GM18858 (cell line): ENCODE measurements around the gene CAPZA2.
"Not testable (repeated sequence)": the region's sequence is repeated elsewhere in the genome, so short reads cannot be mapped to it uniquely, and the experiment has no call there.

Experiments used
- ATAC-seq: cut with Tn5 transposase; IDR thresholded peaks from one replicate; pipeline ENCODE4 v1.9.1; 2021; ENCODE audit not compliant: unreplicated experiment

Gene CAPZA2

GRCh38 chr7:116862234-116862950 is at the start of gene CAPZA2:
CAPZA2 (plus strand) TSS chr7:116862587; CDS start chr7:116862612, 25 bp downstream.
- ATAC-seq: peak; percentile 79

- no peak for ATAC-seq
These were observed 49.5 kb upstream of the CAPZA2 start for GRCh38 chr7:116812860-116813259.

DNA sequence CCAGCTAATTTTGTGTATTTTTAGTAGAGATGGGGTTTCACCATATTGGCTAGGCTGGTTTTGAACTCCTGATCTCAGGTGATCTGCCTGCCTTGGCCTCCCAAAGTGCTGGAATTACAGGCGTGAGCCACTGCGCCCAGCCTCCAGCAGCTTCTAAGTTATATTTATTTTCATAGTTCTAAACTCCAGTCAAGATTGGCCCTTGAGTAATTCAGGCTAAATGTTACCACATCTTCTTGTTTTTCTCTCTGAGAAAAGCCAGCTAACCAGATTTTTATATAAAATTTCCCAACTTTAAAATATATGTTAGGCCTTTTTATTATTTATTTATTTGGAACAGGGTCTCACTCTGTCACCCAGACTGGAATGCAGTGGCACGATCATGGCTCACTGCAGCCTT is 49.0 kb upstream of the CAPZA2 start:
- not testable (repeated sequence) for ATAC-seq

DNA sequence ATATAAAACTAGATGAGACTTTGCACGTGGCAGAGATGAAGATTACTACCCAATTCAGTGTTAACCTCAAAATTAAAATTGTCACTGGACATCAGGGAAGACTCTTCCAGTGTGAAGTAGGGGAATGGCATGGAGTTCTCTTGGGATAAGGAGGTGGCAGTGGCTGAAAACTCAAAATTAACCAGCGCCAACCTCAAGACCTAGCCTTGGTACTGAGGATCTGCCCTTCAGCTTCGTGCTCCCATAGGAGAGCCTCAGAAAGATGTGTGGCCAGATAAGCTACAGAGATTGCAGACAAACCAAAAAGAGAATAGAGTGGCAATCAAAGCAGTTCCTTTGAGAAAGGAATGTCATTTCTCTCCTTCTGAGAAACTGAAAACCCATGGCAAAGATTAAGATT is 47.3 kb upstream of the CAPZA2 start:
- no peak for ATAC-seq

- ATAC-seq: no peak
These were observed 42.2 kb upstream of the CAPZA2 start for GRCh38 chr7:116820149-116820548.

DNA sequence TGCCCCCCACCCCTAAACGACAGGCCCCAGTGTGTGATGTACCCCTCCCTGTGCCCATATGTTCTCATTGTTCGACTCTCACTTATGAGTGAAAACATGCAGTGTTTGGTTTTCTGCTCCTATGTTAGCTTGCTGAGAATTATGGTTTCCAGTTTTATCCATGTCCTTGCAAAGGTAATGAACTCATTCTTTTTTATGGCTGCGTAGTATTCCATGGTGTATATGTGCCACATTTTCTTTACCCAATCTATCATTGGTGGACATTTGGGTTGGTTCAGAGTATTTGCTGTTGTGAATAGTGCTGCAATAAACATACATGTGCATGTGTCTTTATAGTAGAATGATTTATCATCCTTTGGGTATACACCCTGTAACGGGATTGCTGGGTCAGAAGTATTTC is 40.7 kb upstream of the CAPZA2 start:
- not testable (repeated sequence) for ATAC-seq

- ATAC-seq: no peak
These were observed 37.9 kb upstream of the CAPZA2 start for GRCh38 chr7:116824449-116824848.

DNA sequence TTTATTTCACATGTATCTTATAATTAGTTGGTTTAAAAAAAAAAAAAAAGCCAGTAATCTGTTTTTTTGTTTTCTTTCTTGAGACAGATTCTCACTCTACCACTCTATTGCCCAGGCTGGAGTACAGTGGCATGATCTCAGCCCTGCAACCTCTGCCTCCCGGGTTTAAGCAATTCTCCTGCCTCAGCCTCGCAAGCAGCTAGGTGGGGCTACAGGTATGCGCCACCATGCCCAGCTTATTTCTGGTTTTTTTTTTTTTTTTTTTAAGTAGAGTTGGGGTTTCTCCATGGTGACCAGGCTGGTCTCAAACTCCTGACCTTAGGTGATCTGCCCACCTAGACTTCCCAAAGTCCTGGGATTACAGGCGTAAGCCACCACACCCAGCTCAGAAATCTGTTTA is 34.1 kb upstream of the CAPZA2 start:
- no peak for ATAC-seq

DNA sequence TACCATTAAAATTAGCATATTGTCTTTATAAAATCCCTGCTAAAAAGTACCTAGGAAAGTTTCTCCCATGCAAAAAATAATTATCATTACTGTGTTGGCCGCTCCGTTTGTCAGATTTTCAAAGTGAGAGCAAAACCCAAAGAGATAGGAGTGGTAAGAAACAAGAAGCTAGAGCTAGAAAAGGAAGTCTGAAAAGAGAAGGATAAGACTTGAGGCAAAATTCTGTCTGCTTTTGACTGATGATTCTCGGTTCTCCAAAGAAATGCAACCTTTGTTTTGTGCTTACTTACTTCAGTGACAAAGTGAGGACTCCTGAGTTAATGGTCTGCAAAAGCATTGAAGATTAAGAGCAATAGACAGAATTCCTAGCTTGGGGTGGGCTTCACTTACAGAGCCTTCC is 33.3 kb upstream of the CAPZA2 start:
- no peak for ATAC-seq

GRCh38 chr7:116829493-116829892 is 32.9 kb upstream of the CAPZA2 start:
- no peak for ATAC-seq

- no peak for ATAC-seq
These were observed 29.7 kb upstream of the CAPZA2 start for GRCh38 chr7:116832692-116833091.

DNA sequence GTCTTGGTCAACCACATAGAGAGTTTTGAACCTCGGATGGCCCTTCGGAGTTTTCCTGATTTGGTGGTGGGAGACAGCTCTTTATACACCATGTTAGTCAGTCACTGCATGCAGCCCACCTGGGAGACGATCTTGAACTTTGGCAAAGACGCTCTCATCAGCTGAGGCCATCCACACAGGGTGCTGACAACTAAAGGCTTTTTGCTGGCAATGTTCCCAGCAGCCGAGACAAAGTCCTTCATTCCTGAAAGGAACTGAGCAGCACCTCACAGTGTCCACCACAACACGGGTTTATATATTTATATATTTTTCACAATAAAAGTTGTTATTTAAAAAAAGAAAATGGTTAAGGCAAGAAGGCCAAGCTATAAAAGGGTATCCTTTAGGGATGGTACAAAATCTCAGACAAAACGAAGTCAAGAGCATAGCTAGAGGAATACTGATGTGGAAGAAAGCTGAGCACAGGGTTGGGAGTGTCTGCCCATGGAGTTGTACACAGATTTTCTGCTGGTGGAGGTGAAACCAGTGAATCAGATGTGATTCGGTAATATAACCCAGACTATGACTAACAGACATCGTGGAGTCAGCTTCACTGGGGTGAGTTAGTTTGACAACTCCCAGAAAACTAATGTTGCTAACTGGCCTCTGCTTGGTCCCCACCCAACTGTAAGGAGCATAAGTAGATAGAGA is 27.4 kb upstream of the CAPZA2 start:
- no peak for ATAC-seq

DNA sequence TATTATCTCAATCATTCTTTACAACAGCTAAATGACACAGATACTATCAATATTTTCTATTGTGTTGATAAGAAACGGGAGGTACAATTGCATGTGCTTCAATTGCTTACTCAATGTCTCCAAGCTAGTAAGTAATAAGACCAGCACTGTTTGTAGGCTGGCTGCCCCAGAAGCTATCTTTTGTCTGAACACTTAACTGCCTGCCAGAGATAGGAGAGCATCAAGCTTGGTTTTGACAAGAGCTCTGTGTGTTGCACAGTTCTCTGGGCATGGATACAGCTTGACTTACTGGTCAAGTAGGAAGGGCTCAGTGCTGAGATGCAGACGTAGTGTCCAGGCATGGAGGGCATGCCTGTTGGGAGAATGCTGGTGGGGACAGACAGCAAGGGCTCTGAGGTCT is 26.3 kb upstream of the CAPZA2 start:
- ATAC-seq: no peak

GRCh38 chr7:116836911-116837310 is 25.5 kb upstream of the CAPZA2 start:
- no peak for ATAC-seq

DNA sequence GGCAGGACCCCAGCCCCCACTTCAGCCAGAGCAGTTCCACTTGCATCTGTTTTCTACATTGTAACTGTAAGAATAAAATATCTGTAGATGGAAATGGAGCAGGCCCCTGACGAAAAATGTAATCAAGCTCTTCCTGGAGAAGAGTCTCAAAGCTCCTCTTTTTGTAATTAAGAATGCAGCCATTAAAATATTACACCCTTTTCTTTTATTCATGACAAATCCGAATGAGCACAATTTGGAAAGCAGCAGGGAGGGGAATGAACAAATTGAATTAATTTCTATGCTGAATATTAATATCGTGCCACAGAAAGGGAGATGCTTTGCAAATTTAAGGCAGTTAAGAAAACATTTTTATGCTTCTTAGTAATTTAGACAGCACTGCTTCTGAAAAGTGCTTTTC is 24.8 kb upstream of the CAPZA2 start:
- ATAC-seq: no peak

- ATAC-seq: no peak
These were observed 22.1 kb upstream of the CAPZA2 start for GRCh38 chr7:116840256-116840655.

- no peak for ATAC-seq
These were observed 20.0 kb upstream of the CAPZA2 start for GRCh38 chr7:116842371-116842770.

DNA sequence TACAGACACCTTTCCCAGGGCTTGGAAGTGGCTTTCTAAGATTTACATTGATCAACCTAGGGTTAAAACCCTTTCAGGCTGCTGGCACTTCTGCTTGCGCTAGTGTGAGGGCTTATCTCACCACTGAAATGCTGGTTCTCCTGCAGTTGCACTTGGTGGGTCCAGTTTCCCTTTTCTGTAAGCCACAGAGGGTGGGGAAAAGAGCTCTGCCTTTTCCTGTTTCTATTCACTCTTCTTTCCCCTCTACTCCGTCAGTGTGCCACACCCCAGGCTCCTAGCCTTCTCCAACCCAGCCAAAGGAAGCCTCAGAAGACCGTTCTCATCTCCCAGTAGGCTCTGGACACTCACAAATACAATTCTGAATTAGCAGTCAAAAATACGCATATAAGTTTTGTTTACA is 19.0 kb upstream of the CAPZA2 start:
- ATAC-seq: no peak

GRCh38 chr7:116851175-116851574 is 11.2 kb upstream of the CAPZA2 start:
- no peak for ATAC-seq

DNA sequence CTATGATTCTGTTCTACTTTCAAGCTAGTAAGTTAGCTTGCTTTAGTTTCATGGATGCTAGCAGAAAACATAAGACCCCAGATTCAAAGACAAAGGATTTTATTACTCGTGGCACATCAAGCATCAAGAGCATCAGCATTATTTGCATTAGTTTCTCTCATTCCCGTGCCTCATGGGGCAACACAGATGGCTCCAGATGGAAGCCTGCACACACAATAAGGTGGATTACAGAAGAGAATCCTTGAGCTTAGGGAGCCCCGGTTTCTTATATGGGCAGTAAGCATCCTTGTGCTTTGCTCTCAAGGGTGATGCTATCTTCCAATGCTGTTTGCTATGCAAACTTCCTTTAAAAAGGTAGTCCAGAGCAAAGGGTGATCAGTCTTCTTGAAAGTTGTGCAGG is 10.7 kb upstream of the CAPZA2 start:
- no peak for ATAC-seq

DNA sequence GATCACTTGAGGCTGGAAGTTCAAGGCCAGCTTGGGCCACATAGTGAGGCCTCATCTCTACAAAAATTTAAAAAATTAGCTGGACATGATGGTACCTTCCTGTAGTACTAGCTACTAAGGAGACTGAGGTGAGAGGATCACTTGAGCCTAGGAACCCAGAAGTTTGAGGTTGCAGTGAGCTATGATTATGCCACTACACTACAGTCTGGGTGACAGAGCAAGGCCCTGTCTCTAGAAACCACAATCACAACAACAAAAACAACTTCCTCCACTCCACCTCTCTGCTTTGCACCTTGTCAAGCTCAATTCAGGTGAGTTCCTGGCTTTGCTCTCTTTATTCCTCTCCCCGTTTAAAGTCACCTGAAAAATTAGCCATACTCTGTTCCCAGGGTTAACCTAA is 8.3 kb upstream of the CAPZA2 start:
- no peak for ATAC-seq

GRCh38 chr7:116857052-116857451 is 5.3 kb upstream of the CAPZA2 start:
- no peak for ATAC-seq

DNA sequence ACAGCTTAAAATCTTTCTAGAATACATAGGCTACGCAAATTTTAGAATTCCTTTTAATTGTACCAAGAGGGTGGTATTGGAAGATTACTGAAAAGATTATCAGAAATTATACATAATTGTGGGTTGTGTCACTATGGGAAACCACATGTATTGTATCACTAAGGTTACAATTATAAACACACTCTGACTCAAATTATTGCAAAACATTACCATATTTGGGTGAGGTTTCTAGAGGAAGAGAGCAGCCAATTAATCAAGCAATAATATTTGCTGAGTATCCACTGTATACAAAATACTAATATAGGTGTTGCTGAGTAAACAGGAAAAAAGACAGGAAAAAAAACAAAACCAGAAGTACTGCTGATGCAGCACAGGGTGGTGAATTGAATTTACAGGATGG is 3.1 kb upstream of the CAPZA2 start:
- no peak for ATAC-seq
